NOMO-1 (cell line): ENCODE results near the gene ARPC1A.
"Not testable (repeated sequence)": the region's sequence is repeated elsewhere in the genome, so short reads cannot be mapped to it uniquely, and the experiment has no call there.

Source experiments
- DNase-seq, 2 experiments: peaks; one replicate each; lab custom pipeline; 2025; ENCODE audit not compliant: unreplicated experiment in 2 of 2; lab: John Stamatoyannopoulos, UW

ARPC1A gene

DNA sequence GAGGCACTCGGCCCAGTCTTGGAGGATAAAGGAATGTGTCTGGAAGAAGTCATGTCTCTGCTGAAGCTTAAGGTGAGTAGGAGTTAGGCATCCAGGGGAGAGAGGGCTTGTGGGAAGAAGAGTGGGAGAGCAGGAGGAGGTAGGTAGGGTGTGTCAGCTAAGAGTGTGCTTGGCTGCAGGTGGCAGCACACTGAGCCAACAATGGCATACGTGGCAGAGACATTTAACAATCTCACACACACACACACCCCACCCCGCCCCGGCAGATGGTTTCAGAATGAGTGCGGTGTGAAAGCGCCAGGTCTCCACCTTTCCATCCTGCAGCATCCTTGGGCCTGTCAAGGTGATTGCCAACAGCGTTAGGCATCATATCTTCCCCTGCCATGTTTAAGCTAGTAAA lies 11.2 kb upstream of the ARPC1A start:
- no peak for DNase-seq

DNA sequence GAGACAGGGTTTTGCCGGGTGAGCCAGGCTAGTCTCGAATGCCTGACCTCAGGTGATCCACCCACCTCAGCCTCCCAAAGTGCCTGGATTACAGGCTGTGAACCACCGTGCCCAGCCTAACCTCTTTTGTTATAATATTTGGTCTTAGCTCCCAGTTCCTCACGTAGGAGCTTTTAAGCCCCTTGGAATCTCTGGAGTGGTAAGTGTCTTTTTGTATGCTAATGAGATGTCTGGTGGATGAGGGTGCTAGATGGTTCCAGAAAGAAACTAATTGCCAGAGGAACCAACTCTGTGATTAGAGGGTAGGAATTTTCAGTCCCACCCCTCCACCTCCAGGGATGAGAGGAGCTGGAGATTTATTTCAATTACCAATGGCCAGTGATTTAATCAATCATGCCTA lies 5.3 kb upstream of the ARPC1A start:
- no peak for DNase-seq

DNA sequence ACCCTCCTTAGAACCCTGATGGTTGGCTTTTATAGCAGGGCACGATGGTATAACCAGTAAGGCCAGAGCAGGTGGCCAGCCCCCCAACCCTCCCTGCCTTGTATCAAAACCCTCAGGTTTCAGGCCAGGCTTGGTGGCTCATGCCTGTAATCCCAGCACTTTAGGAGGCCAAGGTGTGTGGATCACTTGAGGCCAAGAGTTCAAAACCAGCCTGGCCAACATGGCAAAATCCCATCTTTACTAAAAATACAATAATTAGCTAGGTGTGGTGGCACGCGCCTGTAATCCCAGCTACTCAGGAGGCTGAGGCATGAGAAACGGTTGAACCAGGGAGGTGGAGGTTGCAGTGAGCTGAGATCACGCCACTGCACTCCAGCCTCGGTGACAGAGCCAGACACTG lies 3.0 kb upstream of the ARPC1A start:
- not testable (repeated sequence) for DNase-seq

DNA sequence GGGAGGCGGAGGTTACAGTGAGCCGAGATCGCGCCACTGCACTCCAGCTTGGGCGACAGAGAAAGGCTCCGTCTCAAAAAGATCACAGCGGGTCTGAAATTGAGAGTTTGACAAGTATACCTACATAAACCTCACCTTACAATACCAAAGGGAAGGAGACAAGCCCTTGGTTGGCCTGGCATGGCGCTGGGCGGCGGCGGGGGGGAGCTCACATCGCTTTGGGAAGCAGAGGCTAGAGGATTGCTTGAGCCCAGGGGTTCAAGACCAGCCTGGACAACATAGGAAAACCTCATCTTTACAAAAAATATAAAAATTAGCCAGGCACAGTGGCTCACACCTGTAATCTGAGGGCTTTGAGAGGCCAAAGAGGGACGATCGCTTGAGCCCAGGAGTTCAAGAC lies 1.1 kb upstream of the ARPC1A start:
- DNase-seq: no peak

DNA sequence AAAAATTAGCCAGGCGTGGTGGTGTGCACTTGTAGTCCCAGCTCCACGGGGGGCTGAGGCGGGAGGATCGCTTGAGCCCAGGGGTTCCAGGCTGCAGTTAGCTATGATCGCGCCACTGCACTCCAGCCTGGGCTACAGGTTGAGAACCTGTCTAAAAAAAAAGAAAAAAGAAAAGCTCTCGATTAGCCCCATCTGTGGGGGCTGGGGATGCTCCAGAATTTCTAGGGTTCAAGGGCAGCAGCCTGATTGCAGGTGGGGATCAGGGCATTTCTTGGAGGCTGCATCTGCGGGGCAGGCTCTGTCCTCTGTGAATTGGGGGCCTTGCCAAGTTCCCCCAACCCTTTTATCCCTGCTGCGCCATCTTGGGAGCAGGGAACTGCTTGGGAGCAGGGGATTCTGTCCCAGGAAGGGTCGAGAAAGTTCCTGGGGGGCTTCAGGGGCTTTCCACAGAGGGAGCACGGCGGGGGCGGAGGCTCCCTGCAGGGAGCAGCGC lies 651 bp upstream of the ARPC1A start:
- DNase-seq: no peak

DNA sequence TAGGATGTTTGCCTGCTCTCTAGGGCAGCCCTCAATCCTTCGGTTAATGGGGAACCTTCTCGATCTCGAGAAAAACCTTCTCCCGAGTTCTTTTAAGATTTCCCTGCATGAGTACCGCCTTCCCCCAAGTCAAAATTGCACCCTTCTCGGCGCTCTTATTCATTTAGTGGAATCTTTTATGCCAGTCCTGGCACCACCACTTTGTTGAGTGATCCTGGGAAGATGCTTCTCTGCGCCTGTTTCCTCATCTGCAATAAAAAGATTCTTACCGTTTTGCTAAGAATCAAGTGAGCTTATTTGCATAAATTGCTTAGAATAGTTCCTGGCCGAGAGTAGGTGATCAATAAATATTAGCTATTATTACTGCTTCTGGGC lies 697 bp downstream of the ARPC1A start:
- DNase-seq: no peak

DNA sequence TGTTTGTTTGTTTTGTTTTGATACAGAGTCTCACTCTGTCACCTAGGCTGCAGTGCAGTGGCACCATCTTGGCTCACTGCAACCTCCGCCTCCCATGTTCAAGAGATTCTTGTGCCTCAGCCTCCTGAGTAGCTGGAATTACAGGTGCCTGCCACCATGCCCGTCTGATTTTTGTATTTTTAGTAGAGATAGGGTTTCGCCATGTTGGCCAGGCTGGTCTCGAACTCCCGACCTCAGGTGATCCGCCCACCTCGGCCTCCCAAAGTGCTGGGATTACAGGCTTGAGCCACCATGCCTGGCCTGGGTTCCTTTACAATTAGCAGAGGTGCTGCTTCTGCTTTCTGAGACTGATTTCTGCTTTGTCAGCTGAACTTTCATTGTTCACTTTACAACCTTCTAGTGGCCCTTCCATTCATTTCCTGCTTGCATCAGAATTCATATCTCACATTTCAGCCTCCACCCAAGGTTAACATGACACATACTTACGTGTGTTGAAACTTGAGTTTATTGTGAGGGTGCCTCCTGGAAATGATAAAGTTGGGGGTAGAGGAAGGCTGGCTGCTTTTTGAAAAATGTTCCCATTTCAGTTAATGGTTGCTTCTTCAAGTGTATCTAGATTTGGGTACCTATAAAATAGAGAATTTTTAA lies 4.7 kb downstream of the ARPC1A start:
- DNase-seq: peak; percentile 91 to 99

DNA sequence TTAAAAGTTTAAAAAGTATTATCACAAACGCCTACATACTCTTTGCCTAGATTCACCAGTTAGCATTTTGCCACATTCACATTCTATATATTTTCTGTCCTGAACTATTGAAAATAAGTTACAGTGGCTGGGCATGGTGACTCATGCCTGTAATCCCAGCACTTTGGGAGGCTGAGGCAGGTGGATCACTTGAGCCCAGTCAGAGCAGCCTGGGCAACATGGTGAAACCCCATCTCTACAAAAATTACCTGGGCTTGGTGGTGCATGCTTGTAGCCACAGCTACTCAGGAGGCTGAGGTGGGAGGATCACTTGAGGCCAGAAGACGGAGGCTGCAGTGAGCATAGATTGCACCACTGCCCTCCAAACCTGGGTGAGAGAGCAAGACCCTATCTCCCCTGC lies 5.3 kb downstream of the ARPC1A start:
- DNase-seq: no peak

DNA sequence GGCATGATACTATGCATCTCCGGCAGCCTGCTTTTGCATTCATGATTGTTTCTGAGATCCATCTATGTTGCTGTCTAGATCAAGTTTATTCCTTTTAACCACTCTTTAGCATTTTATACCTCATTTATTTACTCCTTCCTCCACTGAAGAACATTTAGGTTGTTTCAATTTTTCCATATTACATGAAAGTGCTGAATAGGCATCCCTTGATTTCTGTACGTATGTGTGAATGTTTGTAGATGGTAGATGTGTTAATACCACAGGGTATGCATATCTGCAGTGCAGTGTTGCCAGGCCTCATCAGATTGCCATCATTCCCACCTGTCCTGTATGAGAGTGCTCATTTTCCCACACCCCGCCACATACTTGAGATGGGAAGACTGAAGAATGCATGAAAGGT lies 13.9 kb downstream of the ARPC1A start:
- no peak for DNase-seq

DNA sequence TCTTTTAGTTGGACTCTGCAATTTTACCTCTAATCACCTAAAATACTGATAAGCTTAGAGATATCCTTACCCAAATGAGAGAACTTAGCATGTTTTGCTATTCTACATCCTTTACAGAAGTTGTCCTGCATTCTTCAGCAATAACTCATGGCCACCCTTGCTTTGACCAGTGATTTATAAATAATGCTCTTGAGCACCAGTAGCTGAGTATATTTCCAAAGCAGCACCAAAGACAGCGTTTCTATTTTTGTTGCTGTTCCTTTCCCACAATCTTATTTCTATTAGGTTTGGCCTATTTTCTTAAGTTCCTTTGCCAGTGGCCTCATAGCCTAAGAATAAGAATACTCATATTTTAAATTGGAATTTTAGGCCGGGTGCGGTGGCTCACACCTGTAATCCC lies 15.0 kb downstream of the ARPC1A start:
- DNase-seq: no peak

DNA sequence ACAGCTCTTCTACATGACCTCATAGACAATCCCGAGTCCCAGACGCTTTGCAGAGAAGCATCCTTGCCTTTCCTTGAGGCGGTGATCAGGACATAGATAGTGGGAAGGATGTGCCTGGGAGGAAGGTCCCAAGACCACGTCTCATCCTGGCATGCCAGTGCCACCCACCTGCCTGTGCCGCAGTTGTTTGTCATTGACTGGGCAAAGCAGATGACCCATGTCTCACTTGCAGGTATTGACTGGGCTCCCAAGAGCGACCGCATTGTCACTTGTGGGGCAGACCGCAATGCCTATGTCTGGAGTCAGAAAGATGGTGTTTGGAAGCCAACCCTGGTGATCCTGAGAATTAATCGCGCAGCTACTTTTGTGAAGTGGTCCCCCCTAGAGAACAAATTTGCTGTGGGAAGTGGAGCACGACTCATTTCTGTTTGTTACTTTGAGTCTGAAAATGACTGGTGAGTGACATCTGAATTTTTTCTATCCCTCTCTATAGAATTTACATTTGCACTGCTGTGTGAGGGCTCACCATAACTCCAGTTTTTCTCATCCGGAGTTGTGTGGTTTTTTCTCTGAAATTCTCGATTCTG lies 18.5 kb downstream of the ARPC1A start:
- no peak for DNase-seq

DNA sequence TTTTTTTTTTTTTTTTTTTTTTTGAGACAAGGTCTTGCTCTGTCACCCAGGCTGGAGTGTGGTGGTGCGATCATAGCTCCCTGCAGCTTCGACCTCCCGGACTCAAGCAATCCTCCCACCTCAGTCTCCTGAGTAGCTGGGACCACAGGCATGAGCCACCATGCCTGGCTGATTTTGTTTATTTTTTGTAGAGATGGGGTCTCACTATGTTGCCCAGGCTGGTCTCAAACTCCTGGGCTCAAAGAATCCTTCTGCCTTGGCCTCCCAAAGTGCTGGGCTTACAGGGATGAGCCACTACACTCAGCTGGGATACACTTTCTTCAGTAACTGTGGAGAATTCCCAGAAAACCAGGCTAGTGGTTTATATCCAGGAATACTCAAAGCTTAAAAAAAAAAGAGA lies 24.9 kb downstream of the ARPC1A start:
- not testable (repeated sequence) for DNase-seq

DNA sequence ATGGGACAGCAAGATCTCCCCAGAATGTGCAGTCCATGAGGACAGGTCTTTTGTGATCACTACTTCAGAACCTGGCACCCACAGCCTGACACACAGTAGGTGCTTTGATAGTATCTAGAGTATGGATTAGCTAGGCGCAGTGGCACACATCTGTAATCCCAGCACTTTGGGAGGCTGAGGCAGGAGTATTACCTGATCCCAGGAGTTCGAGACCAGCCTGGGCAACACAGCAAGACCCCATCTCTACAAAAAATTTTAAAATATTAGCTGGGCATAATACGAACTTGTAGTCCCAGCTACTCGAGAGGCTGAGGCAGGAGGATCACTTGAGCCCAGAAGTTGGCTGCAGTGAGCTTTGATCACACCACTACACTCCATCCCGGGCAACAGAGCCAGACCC lies 26.5 kb downstream of the ARPC1A start:
- DNase-seq: no peak

DNA sequence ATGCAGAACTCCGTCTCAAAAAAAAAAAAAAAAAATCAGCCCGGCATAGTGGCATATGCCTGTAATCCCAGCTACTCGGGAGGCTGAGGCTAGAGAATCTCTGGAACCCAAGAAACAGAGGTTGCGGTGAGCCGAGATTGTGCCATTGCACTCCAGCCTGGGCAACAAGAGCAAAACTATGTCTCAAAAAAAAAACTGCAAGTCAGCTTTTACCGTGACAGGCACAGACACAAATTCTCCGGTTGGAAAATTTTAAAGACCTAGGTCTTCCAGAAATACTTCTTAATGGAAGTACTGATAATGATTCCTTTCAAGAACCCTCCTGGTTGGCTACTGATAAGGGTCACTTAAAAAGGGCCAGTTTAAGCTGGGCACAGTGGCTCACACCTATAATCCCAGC lies 29.4 kb downstream of the ARPC1A start:
- no peak for DNase-seq

DNA sequence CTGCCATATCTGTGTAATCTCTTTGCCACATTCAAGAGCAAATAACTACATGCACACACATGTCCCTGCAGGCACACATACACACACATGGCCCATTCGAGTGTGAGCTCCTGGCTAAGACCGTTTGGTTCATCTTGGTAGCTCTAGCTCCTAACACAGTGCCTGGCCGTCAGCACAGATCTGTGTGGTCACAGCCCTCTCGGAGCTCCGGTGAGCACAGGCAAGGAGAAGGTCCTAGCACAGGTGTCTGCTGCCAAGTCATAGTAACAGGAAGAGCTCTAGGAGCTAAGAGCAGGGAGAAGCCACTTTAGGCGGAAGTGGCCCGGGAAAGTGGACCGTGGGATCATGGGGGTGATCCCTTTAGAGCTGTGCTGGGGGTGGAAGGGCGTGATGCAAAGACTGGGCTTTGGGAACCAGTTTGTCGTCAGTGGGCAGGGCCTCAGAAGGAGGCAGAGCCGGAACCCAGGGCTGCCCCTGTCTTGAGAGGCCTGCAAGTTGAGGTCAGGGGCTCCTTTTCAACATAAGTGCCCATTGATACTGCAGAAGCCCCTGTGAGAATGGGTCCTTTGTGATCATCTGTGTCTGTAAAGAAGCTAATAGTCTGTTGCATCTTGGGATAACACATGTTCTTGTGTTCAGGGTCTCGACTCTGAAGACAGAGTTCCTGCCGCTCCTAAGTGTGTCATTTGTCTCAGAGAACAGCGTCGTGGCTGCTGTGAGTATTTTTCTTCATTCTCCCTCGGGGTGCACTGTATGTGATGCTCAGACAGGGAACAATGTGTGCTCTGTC lies 32.2 kb downstream of the ARPC1A start:
- no peak for DNase-seq

DNA sequence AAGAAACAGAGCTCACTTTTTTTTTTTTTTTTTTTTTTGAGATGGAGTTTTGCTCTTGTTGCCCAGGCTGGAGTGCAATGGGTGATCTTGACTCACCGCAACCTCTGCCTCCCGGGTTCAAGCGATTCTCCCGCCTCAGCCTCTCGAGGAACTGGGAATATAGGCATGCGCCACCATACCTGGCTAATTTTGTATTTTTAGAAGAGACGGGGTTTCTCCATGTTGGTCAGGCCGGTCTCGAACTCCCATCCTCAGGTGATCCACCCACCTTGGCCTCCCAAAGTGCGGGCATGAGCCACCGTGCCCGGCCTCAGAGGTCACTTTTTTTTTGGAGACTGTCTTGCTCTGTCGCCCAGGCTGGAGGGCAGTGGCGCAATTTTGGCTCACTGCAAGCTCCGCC lies 32.8 kb downstream of the ARPC1A start:
- DNase-seq: not testable (repeated sequence)

DNA sequence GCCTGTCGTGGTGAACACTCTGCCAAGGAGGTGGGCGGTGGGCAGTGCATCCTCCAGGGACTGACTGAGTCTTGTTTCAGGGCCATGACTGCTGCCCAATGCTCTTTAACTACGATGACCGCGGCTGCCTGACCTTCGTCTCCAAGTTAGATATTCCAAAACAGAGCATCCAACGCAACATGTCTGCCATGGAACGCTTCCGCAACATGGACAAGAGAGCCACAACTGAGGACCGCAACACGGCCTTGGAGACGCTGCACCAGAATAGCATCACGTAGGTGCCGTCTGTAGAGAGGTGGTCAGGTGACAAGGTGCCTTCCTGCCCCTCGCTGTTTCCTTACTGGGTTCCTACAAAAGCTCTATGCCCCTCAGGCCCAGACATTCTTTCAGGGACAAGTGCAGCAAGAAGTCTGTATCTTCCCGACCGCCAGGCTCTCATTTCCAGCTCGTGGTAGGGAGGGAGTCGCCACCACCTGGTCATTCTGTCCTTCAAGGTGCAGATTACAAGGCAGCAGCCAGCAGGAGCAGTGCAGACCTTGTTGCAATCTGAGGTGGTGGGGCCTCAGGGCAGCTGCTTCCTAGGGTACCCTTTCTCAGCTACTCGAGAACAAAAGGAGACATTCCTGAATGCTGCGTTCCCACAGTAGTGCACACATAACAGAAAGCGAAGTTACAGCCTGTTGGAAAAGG lies 33.9 kb downstream of the ARPC1A start:
- no peak for DNase-seq

DNA sequence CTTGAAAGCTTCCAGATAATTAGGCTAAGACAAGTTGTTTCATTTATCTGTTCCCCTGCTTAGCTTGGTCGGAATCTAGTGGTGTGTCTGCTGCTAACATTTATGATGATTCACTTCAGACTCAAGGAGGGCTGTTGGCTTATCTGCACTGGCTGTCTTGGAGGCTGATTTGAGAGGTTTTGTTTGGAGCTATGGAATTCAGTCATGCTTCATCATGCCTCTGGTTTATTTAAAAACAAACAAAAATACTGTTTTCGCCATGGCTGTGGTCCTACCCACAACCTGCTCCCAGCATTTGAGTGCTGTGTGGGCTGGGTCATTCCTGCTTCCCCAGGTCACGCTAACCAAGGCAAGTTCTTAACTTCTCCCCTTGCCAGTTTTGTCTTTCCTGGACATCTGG lies 37.1 kb downstream of the ARPC1A start:
- DNase-seq: no peak

DNA sequence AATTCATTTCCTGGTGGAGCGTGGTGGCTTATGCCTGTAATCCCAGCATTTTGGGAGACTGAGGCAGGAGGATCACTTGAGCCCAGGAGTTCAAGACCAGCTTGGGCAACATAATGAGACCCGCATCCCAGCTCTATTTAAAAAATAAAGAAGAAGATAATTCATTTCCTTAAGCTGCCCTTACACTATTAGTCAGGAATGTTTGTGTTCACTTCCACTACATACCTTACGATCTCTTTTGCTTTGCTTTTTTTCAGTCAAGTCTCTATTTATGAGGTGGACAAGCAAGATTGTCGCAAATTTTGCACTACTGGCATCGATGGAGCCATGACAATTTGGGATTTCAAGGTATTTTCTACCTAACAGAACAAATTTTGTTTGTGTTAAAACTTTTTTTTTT lies 37.6 kb downstream of the ARPC1A start:
- DNase-seq: no peak

DNA sequence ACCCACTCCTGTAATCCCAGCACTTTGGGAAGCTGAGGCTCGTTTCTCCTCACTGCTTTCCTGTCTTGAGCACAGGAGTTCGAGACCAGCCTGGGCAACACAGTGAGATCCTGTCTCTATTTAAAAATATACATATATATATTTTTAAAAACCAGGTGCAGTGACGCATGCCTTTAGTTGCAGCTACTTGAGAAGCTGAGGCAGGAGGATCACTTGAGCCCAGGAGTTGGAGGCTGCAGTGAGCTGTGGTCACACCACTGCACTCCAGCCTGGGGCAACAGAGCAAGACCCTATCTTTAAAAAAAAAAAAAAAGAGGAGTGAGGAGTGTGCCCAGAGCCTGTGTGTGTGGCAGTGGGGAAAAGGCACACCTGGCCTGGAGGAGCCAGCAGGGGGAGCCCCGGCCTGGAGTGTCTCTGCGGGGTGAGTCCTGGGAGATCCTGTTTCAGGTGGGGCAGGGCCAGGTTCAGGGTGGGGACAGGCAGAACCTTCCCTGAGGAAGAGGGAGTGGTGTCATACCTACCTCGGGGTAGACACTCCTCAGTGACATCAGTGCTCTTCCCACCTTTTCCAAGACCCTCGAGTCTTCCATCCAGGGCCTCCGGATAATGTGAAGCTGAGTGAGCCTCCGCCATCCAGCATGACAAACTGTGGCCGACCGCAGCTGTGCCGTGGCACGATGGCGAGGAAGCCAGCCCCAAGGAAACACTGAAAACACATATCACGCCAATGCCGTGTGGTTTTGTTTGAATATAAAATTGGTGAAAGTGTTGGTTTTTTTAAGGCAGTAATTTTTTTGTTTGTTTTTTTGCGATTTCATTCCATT lies 39.8 kb downstream of the ARPC1A start:
- no peak for DNase-seq

DNA sequence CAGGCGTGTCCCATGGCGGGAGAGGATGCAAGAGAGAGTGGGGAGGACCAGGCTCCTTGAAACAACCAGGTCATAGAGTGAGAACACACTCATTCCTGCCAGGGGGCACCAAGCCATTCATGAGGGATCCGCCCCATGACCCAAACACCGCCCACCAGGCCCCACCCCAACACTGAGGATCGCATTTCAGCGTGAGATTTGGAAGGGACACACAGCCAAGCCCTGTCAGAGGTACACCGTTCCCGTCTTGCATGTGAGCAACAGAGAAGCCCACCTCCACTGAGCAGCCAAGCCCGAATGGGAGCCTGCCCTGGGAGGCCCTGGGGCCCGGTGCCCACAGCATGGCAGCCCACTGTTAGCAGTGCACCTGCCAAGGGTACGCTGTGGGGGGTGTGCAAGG lies 40.9 kb downstream of the ARPC1A start:
- no peak for DNase-seq
